GM19351 (cell line): Measurements from ENCODE around the gene ARSB.
A peak's percentile ranks its signal among the peaks of the same experiment; 100 is the strongest.
"Not testable (repeated sequence)": the region's sequence is repeated elsewhere in the genome, so short reads cannot be mapped to it uniquely, and the experiment has no call there.

Experiments
- ATAC-seq: cut with Tn5 transposase; IDR thresholded peaks from one replicate; pipeline ENCODE4 v1.9.1; 2021; ENCODE audit warnings: mild to moderate bottlenecking, moderate library complexity; ENCODE audit not compliant: unreplicated experiment

Gene ARSB

DNA sequence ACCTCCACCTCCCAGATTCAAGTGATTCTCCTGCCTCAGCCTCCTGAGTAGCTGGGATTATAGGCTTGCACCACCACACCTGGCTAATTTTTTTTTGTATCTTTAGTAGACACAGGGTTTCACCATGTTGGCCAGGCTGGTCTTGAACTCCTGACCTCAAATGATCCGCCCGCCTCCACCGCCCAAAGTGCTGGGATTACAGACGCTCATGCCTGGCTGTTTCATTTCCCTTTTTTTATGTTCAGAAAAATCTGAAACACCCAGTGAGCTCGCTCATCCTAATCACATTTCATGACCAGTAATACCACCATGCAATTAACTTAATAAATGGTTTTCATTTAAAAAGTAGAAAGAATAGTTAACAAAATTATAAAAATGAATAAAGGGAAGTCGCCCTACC, 252.4 kb downstream of the ARSB start:
- not testable (repeated sequence) for ATAC-seq

GRCh38 chr5:78731884-78732283, 253.2 kb downstream of the ARSB start:
- no peak for ATAC-seq

GRCh38 chr5:78730300-78731094, 254.6 kb downstream of the ARSB start:
- ATAC-seq: no peak

DNA sequence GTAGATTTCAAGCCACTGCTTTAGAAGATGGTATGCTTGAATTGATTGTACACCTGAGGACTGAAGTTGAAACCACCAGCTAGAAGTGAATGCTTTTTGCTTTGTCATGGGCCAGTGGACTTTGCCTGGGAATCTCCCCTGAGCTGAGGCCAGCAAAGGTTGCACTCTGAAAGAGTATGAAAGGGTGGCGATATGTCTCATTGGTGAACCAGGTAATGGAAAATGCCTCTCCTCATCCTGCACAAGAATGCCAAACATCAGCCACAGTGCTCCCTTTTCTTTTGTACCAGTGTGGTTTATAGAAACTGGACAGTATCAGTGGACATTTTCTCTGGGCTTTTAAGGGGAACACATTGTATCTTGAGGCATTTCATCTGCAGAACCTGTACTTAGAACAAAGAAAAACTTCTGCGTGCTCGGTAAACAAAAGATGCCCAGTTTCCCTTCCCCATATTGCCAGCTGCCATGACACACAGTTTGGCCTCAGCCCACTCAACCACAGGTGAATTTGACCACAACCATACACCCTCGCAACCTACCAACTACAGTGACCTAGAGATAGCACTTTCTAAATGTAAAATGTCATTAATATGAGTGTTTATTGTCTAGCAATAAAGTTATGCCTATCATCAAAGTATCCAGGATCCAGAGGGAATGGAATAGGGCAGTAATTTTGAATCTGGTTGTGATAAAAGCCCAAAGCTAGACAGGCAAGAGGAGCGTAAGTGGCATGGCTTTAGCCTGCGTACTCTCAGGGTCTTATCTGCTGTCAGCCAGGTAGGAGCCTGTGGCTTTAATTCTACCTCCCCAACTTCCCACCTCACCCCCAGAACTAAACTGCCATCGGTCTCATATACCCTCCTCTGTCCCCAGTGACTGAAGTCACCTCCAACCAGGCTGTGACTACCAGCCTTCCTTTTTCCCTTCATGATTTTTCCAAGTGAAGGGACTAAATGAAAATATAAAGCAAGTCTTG, 257.0 kb downstream of the ARSB start:
- ATAC-seq: peak; percentile 76
